Fibroblast of lung (primary cell): ENCODE data around the gene LUZP4.

Experiments
- CTCF ChIP-seq, 2 donors: IDR thresholded peaks in 1 of 2; conservative IDR thresholded peaks in 1 of 2; 1 replicate in 1 of 2; 2 replicates in 1 of 2; pipeline ENCODE4 v1.5.1; 2011 to 2012; ENCODE audit warnings: low read length in 2 of 2, control low read depth in 1 of 2, inconsistent platforms in 1 of 2, low read depth in 1 of 2, mild to moderate bottlenecking in 1 of 2
- EZH2 ChIP-seq: IDR thresholded peaks from 2 replicates; pipeline ENCODE4 v1.5.1; 2012; ENCODE audit warnings: low read length, control low read depth, mild to moderate bottlenecking; ENCODE audit errors: missing control alignments

DNA sequence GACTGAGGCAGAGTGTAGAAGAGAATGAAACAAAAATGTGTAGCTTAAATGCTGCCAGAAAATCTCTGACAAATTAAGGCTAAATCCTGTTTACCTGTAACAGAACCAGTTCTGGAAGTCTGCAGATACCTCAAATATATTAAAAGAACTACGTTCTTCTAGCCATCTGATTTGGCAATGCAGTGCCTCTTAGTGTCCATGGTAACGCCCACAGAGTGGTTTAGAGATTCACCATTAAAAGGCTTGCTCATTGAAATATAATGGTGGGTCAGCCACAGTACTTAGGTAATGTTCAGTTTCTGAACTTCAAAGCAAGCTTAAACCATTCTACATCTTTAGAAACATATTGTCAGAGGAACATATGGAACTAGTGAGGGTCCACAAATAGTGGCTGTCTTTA lies 23.2 kb upstream of the LUZP4 start:
- TF ChIP-seq CTCF (conservative IDR thresholded peaks at IDR 0.05 in 1 of 2, IDR thresholded peaks at IDR 0.05 in 1 of 2; ENCODE audit: low read depth in 1 of 2, low read length in 2 of 2) (no peak), EZH2 (no peak)
